PC-3 (cell line): ENCODE data around the gene LYRM4. TPM values are rescaled to one million over a fixed set of nuclear protein-coding genes. Genes with fewer than 3 reads are reported as not detected.
A peak's percentile ranks its signal among the peaks of the same experiment; 100 is the strongest.

Source experiments
- ATAC-seq: fragments of 200-7000 bp; cut with Tn5 transposase; 2 replicates; pipeline ENCODE4 v1.9.1; 2020; ENCODE audit warnings: mild to moderate bottlenecking, moderate library complexity
- BruUV-seq: library from RNA; stranded (reverse); fragments of 400-500 nt; replicated peaks from 2 replicates; lab custom pipeline; 2021; lab: Mats Ljungman, UMichigan
- CTCF ChIA-PET: fragments of 300-600 bp; sonication (Branson Sonifier 250); formaldehyde crosslinking; loops from one replicate; lab custom pipeline; 2022; ENCODE audit warnings: antibody characterized with exemption; lab: Charles Lee
- POLR2A ChIA-PET: fragments of 300-600 bp; sonication (Branson Sonifier 250); formaldehyde crosslinking; loops from one replicate; lab custom pipeline; 2022; ENCODE audit warnings: antibody characterized with exemption; ENCODE audit not compliant: unreplicated experiment; lab: Charles Lee
- DNase-seq: peaks from one replicate; pipeline ENCODE4 v3.0.0-alpha.2; 2015
- H2AFZ ChIP-seq: fragments of 300-600 bp; sonication (generic); 2 replicates; pipeline ENCODE4 v1.6.0; 2016; ENCODE audit warnings: antibody characterized with exemption, low read length
- H3F3A ChIP-seq: fragments of 300-600 bp; sonication (generic); one replicate; pipeline ENCODE4 v1.6.0; 2017; ENCODE audit warnings: antibody characterized with exemption, low read length, control low read depth, mild to moderate bottlenecking; ENCODE audit not compliant: unreplicated experiment
- H3K27ac ChIP-seq: fragments of 300-600 bp; sonication (generic); 2 replicates; pipeline ENCODE4 v1.5.1; 2016; ENCODE audit warnings: mild to moderate bottlenecking, low read length
- H3K27me3 ChIP-seq: fragments of 300-600 bp; sonication (generic); 2 replicates; pipeline ENCODE4 v1.6.1; 2016; ENCODE audit warnings: low read length, mixed read lengths
- H3K36me3 ChIP-seq: fragments of 300-600 bp; sonication (generic); 2 replicates; pipeline ENCODE4 v1.6.1; 2016; ENCODE audit warnings: low read depth, mixed run types, low read length, mixed read lengths
- H3K4me1 ChIP-seq: fragments of 300-600 bp; sonication (generic); 2 replicates; pipeline ENCODE4 v1.5.1; 2016; ENCODE audit warnings: low read length; ENCODE audit not compliant: insufficient read depth
- H3K4me2 ChIP-seq: fragments of 300-600 bp; sonication (generic); 2 replicates; pipeline ENCODE4 v1.6.0; 2016; ENCODE audit warnings: low read length
- H3K4me3 ChIP-seq: fragments of 300-600 bp; sonication (generic); 2 replicates; pipeline ENCODE4 v1.5.1; 2016; ENCODE audit warnings: mild to moderate bottlenecking, low read length, mixed read lengths
- H3K79me2 ChIP-seq: fragments of 300-600 bp; sonication (generic); 2 replicates; pipeline ENCODE4 v1.6.1; 2017; ENCODE audit warnings: low read length, mixed read lengths
- H3K9ac ChIP-seq: fragments of 300-600 bp; sonication (generic); 2 replicates; pipeline ENCODE4 v1.6.0; 2016; ENCODE audit warnings: mild to moderate bottlenecking, low read length
- H3K9me2 ChIP-seq: fragments of 300-600 bp; sonication (generic); replicated peaks from 2 replicates; pipeline ENCODE4 v1.6.1; 2016; ENCODE audit warnings: mixed run types, low read length, mixed read lengths
- H3K9me3 ChIP-seq: fragments of 300-600 bp; sonication (generic); 2 replicates; pipeline ENCODE4 v1.6.1; 2016; ENCODE audit warnings: low read length, mixed read lengths
- H4K20me1 ChIP-seq: fragments of 300-600 bp; sonication (generic); 2 replicates; pipeline ENCODE4 v1.6.1; 2016; ENCODE audit warnings: low read length, mixed read lengths
- CTCF ChIP-seq: fragments of 300-600 bp; sonication (generic); conservative IDR thresholded peaks from 2 replicates; pipeline ENCODE4 v1.5.1; 2017; ENCODE audit warnings: antibody characterized with exemption, low read depth, mild to moderate bottlenecking, low read length
- EZH2 ChIP-seq: fragments of 300-600 bp; sonication (generic); IDR thresholded peaks from one replicate; pipeline ENCODE4 v1.6.1; 2017; ENCODE audit warnings: antibody characterized with exemption, mild to moderate bottlenecking, low read length; ENCODE audit not compliant: unreplicated experiment
- EZH2phosphoT487 ChIP-seq: fragments of 300-600 bp; sonication (generic); IDR thresholded peaks from 2 replicates; pipeline ENCODE4 v1.6.1; 2018; ENCODE audit warnings: mild to moderate bottlenecking, antibody characterized with exemption, low read length, borderline replicate concordance
- intact Hi-C: fragments of 100-400 bp; cut with micrococcal nuclease; formaldehyde crosslinking; loops from 2 replicates; pipeline ENCODE4 v1.9.0; 2023
- total RNA-seq: library from RNA; depleted of rRNA; stranded (reverse); fragments of >200 nt; gene quantifications from 2 replicates; pipeline ENCODE4 v1.2.3, GENCODE V29; 2014

LYRM4 gene
- total RNA-seq, 1 experiment from 2014 or later, result 27.7 TPM

- no peak overlapping the region for H3K27ac ChIP-seq
- POLR2A ChIA-PET, result no interaction called here
- intact Hi-C loops, result no loop called here
- no peaks in the 10 kb centered on the region for H3K9me3 ChIP-seq
- H4K20me1 ChIP-seq, result no peaks in the 10 kb centered on the region
- H2AFZ ChIP-seq, result no peak overlapping the region
- no peak for DNase-seq
- peaks cover 77% of the 10 kb centered on the region for H3K79me2 ChIP-seq
- CTCF ChIA-PET, result no interaction called here
- TF ChIP-seq EZH2phosphoT487 (no peak), CTCF (no peak), EZH2 (no peak)
- H3K9ac ChIP-seq, result peak overlapping the region; percentile 94
- peak overlapping the region; percentile 96 for H3K4me3 ChIP-seq
- no peaks in the 10 kb centered on the region for H3K36me3 ChIP-seq
- no peaks in the 10 kb centered on the region for H3K9me2 ChIP-seq
- BruUV-seq, result no TSS peak
- H3K4me1 ChIP-seq, result peaks cover 15% of the 10 kb centered on the region
- peak overlapping the region; percentile 79 for H3K4me2 ChIP-seq
- no peaks in the 10 kb centered on the region for H3K27me3 ChIP-seq
- no peaks in the 10 kb centered on the region for H3F3A ChIP-seq
- ATAC-seq, result no peak
Measured at GRCh38 chr6:5259428-5259827, 1.3 kb downstream of the LYRM4 start.

GRCh38 chr6:5257400-5257799, 3.4 kb downstream of the LYRM4 start:
- ATAC-seq (no peak), DNase-seq (no peak)
- H3K9me3 ChIP-seq, result no peaks in the 10 kb centered on the region
- no peaks in the 10 kb centered on the region for H3K9me2 ChIP-seq
- no peaks in the 10 kb centered on the region for H4K20me1 ChIP-seq
- TF ChIP-seq EZH2 (no peak), EZH2phosphoT487 (no peak), CTCF (no peak)
- BruUV-seq, result no TSS peak
- H3K9ac ChIP-seq, result no peak overlapping the region
- ChIA-PET CTCF (no interaction called here), POLR2A (no interaction called here)
- no peaks in the 10 kb centered on the region for H3F3A ChIP-seq
- H3K4me2 ChIP-seq, result no peak overlapping the region
- H3K36me3 ChIP-seq, result no peaks in the 10 kb centered on the region; the same call in 1 of the 2 replicates
- H3K4me1 ChIP-seq, result peaks cover 9% of the 10 kb centered on the region
- peaks cover 77% of the 10 kb centered on the region for H3K79me2 ChIP-seq
- intact Hi-C loops, result no loop called here
- no peak overlapping the region for H3K4me3 ChIP-seq
- H3K27me3 ChIP-seq, result no peaks in the 10 kb centered on the region
- no peak overlapping the region for H3K27ac ChIP-seq
- H2AFZ ChIP-seq, result no peak overlapping the region

GRCh38 chr6:5256952-5257351, 3.8 kb downstream of the LYRM4 start:
- no peak overlapping the region for H3K4me2 ChIP-seq
- H3K9ac ChIP-seq, result no peak overlapping the region
- no TSS peak for BruUV-seq
- no peaks in the 10 kb centered on the region; the same call in 1 of the 2 replicates for H3K36me3 ChIP-seq
- intact Hi-C loops, result no loop called here
- no peak overlapping the region for H3K27ac ChIP-seq
- no peaks in the 10 kb centered on the region for H3K27me3 ChIP-seq
- ChIA-PET CTCF (no interaction called here), POLR2A (no interaction called here)
- peaks cover 76% of the 10 kb centered on the region for H3K79me2 ChIP-seq
- no peaks in the 10 kb centered on the region for H3K9me3 ChIP-seq
- DNase-seq (no peak), ATAC-seq (no peak)
- no peaks in the 10 kb centered on the region for H3K9me2 ChIP-seq
- no peaks in the 10 kb centered on the region for H4K20me1 ChIP-seq
- H3K4me3 ChIP-seq, result no peak overlapping the region
- H2AFZ ChIP-seq, result no peak overlapping the region
- H3K4me1 ChIP-seq, result peaks cover 8% of the 10 kb centered on the region
- TF ChIP-seq EZH2 (no peak), EZH2phosphoT487 (no peak), CTCF (no peak)
- no peaks in the 10 kb centered on the region for H3F3A ChIP-seq
